ENCODE results near the gene RALGAPA1. TPM values are rescaled to one million over a fixed set of nuclear protein-coding genes. Genes with fewer than 3 reads are reported as not detected.

RALGAPA1 gene
- total and polyA plus RNA-seq, 2 of the 13 experiments (the other 11 are each of a cell fraction or from before 2014, with no cell fraction given), result 65.0 to 89.2 TPM

- TF ChIP-seq ZSCAN22 (CRISPR knock-in tag; IDR thresholded peaks at IDR 0.05) (peak; percentile 86), HMGXB4 (CRISPR knock-in tag; IDR thresholded peaks at IDR 0.05; ENCODE audit: borderline replicate concordance in 1 of 2, low read depth in 1 of 2) (peak; percentile 59 to 92; a peak in 3 of 4 replicates), RARA (CRISPR knock-in tag; IDR thresholded peaks at IDR 0.05) (no peak; the same call in none of the 2 replicates), ARID4A (CRISPR knock-in tag; IDR thresholded peaks at IDR 0.05; ENCODE audit: borderline replicate concordance) (peak; percentile 80), MED1 (CRISPR knock-in tag; IDR thresholded peaks at IDR 0.05) (peak; percentile 57), ZNF552 (CRISPR knock-in tag; IDR thresholded peaks at IDR 0.05; ENCODE audit: borderline replicate concordance) (0 out of 2 replicates have a peak, but pooled peaks have one; percentile 31), ZNF44 (CRISPR knock-in tag; IDR thresholded peaks at IDR 0.05) (no peak), ZNF850 (CRISPR knock-in tag; conservative IDR thresholded peaks at IDR 0.05) (0 out of 2 replicates have a peak, but pooled peaks have one; percentile 31), IRF9 (CRISPR knock-in tag; IDR thresholded peaks at IDR 0.05; ENCODE audit: borderline replicate concordance) (peak; percentile 97), ZNF224 (CRISPR knock-in tag; IDR thresholded peaks at IDR 0.05) (0 out of 2 replicates have a peak, but pooled peaks have one; percentile 58), NFKBIZ (CRISPR knock-in tag; IDR thresholded peaks at IDR 0.05) (peak; percentile 74), ZBTB2 (CRISPR knock-in tag; IDR thresholded peaks at IDR 0.05; ENCODE audit: low read depth) (0 out of 2 replicates have a peak, but pooled peaks have one; percentile 25), HOXA3 (CRISPR knock-in tag; IDR thresholded peaks at IDR 0.05) (peak; percentile 72; the same call in 1 of the 2 replicates), HOXA9 (CRISPR knock-in tag; IDR thresholded peaks at IDR 0.05; ENCODE audit: borderline replicate concordance) (peak; percentile 73; the same call in 1 of the 2 replicates), KDM5B (CRISPR knock-in tag; IDR thresholded peaks at IDR 0.05; ENCODE audit: borderline replicate concordance) (peak; percentile 95; the same call in 1 of the 2 replicates)
These were observed 275.5 kb downstream of the RALGAPA1 start, which contains the start of gene INSM2 (continued) for GRCh38 chr14:35533357-35534207.
